Measurements from ENCODE around the gene FBXL16. TPM values are rescaled to one million over a fixed set of nuclear protein-coding genes. Genes with fewer than 3 reads are reported as not detected.

FBXL16 gene
- total and polyA plus RNA-seq, 9 of the 15 experiments (the other 6 are each of a cell fraction or from before 2014, with no cell fraction given) = 0.21 to 8.2 (median 1.7) TPM

- H3K9me3 ChIP-seq (replicated peaks; ENCODE audit: control insufficient read depth, insufficient read depth, low read depth, low read length) = no peaks in the 10 kb centered on the region
- H3K9me1 ChIP-seq (ENCODE audit: control insufficient read depth, insufficient read depth, low read length) = no peaks in the 10 kb centered on the region
- ChIA-PET CTCF (ENCODE audit: low intra/inter-chr PET ratio) (no interaction called here), POLR2A (interaction anchor here (0.5 to 1.7 kb wide), 7 partner anchors 9 to 305 kb away, joined by 3 to 6 read pairs (median 4); partner anchors contain the start of genes JMJD8 and MRPL28)
- peak within 1 kb of the TSS; percentile 32 to 93; a peak in 3 of 4 replicates for H3K9ac ChIP-seq (ENCODE audit: insufficient read depth in 1 of 2, low read depth in 2 of 2, low read length in 2 of 2)
- 3% methylated on average over 36 of the region's 73 CpGs for WGBS (ENCODE audit: insufficient coverage, low coverage, missing lambda C conversion rate)
- in situ Hi-C loops (cut with MboI) (loop anchor here (10.0 kb wide), 1 partner anchor 280 kb away; the partner anchor contains the start of gene NME4), intact Hi-C loops (cut with micrococcal nuclease) (loop anchor here (5.0 kb wide), 1 partner anchor 38 kb away; the partner anchor contains the start of gene METTL26)
- FAIRE-seq (peak; percentile 88), ATAC-seq (peak; percentile 66), DNase-seq (ENCODE audit: extremely low read depth in 1 of 4, low spot score in 3 of 4) (peak; percentile 53 to 90 (median 68))
- H4K20me1 ChIP-seq (replicated peaks; ENCODE audit: control insufficient read depth, insufficient read depth, low read length) = 0 out of 2 replicates have a peak, but pooled peaks cover 4% of the 10 kb centered on the region
- peak within 1 kb of the TSS; percentile 52 for H3K4me3 ChIP-seq
- H3K4me2 ChIP-seq (ENCODE audit: insufficient read depth, low read length) = peak within 1 kb of the TSS; percentile 79
- no peaks in the 10 kb centered on the region for H3K27me3 ChIP-seq (ENCODE audit: control insufficient read depth in 2 of 2, insufficient read depth in 2 of 2, low read length in 2 of 2)
- peak within 1 kb of the TSS; percentile 72 for H3K27ac ChIP-seq (ENCODE audit: extremely low read depth, low read depth, low read length)
- H3K36me3 ChIP-seq (ENCODE audit: control insufficient read depth, insufficient read depth, low read length) = peaks cover 50% of the 10 kb centered on the region
- BruUV-seq (replicated peaks) = no TSS peak
- H3K79me2 ChIP-seq (ENCODE audit: control insufficient read depth, insufficient read depth, low read length) = peaks cover 8% of the 10 kb centered on the region
- peaks cover 22 to 96% of the 10 kb centered on the region in 2 experiments for H3K4me1 ChIP-seq (replicated peaks in 1 of 2; ENCODE audit: control insufficient read depth in 2 of 2, insufficient read depth in 2 of 2, low read length in 2 of 2)
- H2AFZ ChIP-seq (ENCODE audit: low read depth, low read length) = peak within 1 kb of the TSS; percentile 86
- TF ChIP-seq CREBBP (IDR thresholded peaks at IDR 0.05; ENCODE audit: low read depth, low read length) = no peak
- TF ChIP-seq MTA3 (IDR thresholded peaks at IDR 0.05; ENCODE audit: borderline replicate concordance) = peak; percentile 92
- TF ChIP-seq ZNF407 (IDR thresholded peaks at IDR 0.05; ENCODE audit: low read depth) = no peak
- TF ChIP-seq PHB2 (IDR thresholded peaks at IDR 0.05; ENCODE audit: low read depth) = no peak
- TF ChIP-seq ZNF395 (CRISPR knock-in tag; IDR thresholded peaks at IDR 0.05) = no peak
- TF ChIP-seq PATZ1 (CRISPR knock-in tag; IDR thresholded peaks at IDR 0.05; ENCODE audit: borderline replicate concordance) = no peak
- no peak for TF ChIP-seq HOXB6 (CRISPR knock-in tag; IDR thresholded peaks at IDR 0.05; ENCODE audit: borderline replicate concordance)
- peak; percentile 45 to 53 for TF ChIP-seq NRF1 (conservative IDR thresholded peaks at IDR 0.05 in 1 of 2, IDR thresholded peaks at IDR 0.05 in 1 of 2)
These were observed 30.4 kb downstream of the FBXL16 start, which contains the start of gene RHBDL1 for GRCh38 chr16:674968-675883. Gene RHBDL1 (plus strand): TSS chr16:675671. CDS start chr16:675791, 120 bp downstream.

Data from K562 (cell line).